Neural progenitor cell (in vitro differentiated cells): ENCODE measurements around the gene BLOC1S4. TPM values are rescaled to one million over a fixed set of nuclear protein-coding genes. Genes with fewer than 3 reads are reported as not detected.
A peak's percentile ranks its signal among the peaks of the same experiment; 100 is the strongest.

Source experiments
- DNase-seq: peaks from one replicate; pipeline ENCODE4 v3.0.0-alpha.2; 2016; ENCODE audit warnings: low spot score
- H2AFZ ChIP-seq: fragments of 200-600 bp; sonication (generic); replicated peaks from 2 replicates; pipeline ENCODE4 v1.6.1; 2016; ENCODE audit warnings: antibody characterized with exemption
- H3F3A ChIP-seq: fragments of 200-600 bp; sonication (generic); 2 replicates; pipeline ENCODE4 v1.6.1; 2016; ENCODE audit warnings: antibody characterized with exemption, low read depth
- H3K27ac ChIP-seq: fragments of 200-600 bp; sonication (generic); 2 replicates; pipeline ENCODE4 v1.5.1; 2016; ENCODE audit warnings: mild to moderate bottlenecking
- H3K27me3 ChIP-seq: fragments of 200-600 bp; sonication (generic); 2 replicates; pipeline ENCODE4 v1.6.1; 2016; ENCODE audit warnings: mild to moderate bottlenecking, moderate library complexity
- H3K36me3 ChIP-seq: fragments of 200-600 bp; sonication (generic); 2 replicates; pipeline ENCODE4 v1.5.1; 2016
- H3K4me1 ChIP-seq: fragments of 200-600 bp; sonication (generic); 2 replicates; pipeline ENCODE4 v1.6.1; 2016; ENCODE audit warnings: mixed run types
- H3K4me2 ChIP-seq: fragments of 200-600 bp; sonication (generic); 2 replicates; pipeline ENCODE4 v1.6.1; 2016
- H3K4me3 ChIP-seq: fragments of 200-600 bp; sonication (generic); 2 replicates; pipeline ENCODE4 v1.5.1; 2016
- H3K79me2 ChIP-seq: fragments of 200-600 bp; sonication (generic); 2 replicates; pipeline ENCODE4 v1.6.1; 2016; ENCODE audit warnings: low read depth
- H3K9ac ChIP-seq: fragments of 200-600 bp; sonication (generic); 2 replicates; pipeline ENCODE4 v1.6.1; 2016
- H3K9me3 ChIP-seq: fragments of 200-600 bp; sonication (generic); 2 replicates; pipeline ENCODE4 v1.5.1; 2016; ENCODE audit warnings: low read depth
- H4K20me1 ChIP-seq: fragments of 200-600 bp; sonication (generic); 2 replicates; pipeline ENCODE4 v1.6.1; 2016; ENCODE audit warnings: low read depth
- H3K27ac Mint-ChIP-seq: 3 replicates; pipeline ENCODE4 v1.8.0; 2021; ENCODE audit warnings: mixed read lengths
- H3K27me3 Mint-ChIP-seq: 2 replicates; pipeline ENCODE4 v1.8.0; 2022; ENCODE audit warnings: low read depth, mild to moderate bottlenecking, inconsistent platforms, moderate library complexity, mixed read lengths; ENCODE audit not compliant: insufficient read depth
- H3K36me3 Mint-ChIP-seq: 3 replicates; pipeline ENCODE4 v1.8.0; 2021; ENCODE audit warnings: mixed read lengths
- H3K4me1 Mint-ChIP-seq: 3 replicates; pipeline ENCODE4 v1.8.0; 2021; ENCODE audit warnings: mixed read lengths
- H3K4me3 Mint-ChIP-seq: 3 replicates; pipeline ENCODE4 v1.8.0; 2021; ENCODE audit warnings: mild to moderate bottlenecking, moderate library complexity, mixed read lengths
- H3K9me3 Mint-ChIP-seq: 3 replicates; pipeline ENCODE4 v1.8.0; 2020; ENCODE audit warnings: mixed read lengths
- CTCF ChIP-seq: fragments of 200-600 bp; sonication (generic); IDR thresholded peaks from 2 replicates; pipeline ENCODE4 v1.5.1; 2017; ENCODE audit warnings: antibody characterized with exemption, mild to moderate bottlenecking
- EZH2 ChIP-seq: fragments of 200-600 bp; sonication (generic); IDR thresholded peaks from 2 replicates; pipeline ENCODE4 v1.6.1; 2017; ENCODE audit warnings: antibody characterized with exemption, mild to moderate bottlenecking, moderate library complexity
- EZH2phosphoT487 ChIP-seq: fragments of 200-600 bp; sonication (generic); IDR thresholded peaks from 2 replicates; pipeline ENCODE4 v1.6.1; 2017; ENCODE audit warnings: antibody characterized with exemption
- total RNA-seq: library from RNA; depleted of rRNA; stranded (reverse); fragments of >200 nt; gene quantifications from 2 replicates; pipeline ENCODE4 v1.2.3, GENCODE V29; 2015; ENCODE audit warnings: low replicate concordance

The BLOC1S4 gene
- total RNA-seq, 1 donor from 2014 or later, result 10.5 TPM

GRCh38 chr4:6752486-6752829 lies 36.5 kb downstream of the BLOC1S4 start:
- Histone ChIP-seq H4K20me1 (no peaks in the 10 kb centered on the region), H3K4me3 (no peak overlapping the region), H3K4me2 (no peak overlapping the region), H3F3A (peaks cover 14% of the 10 kb centered on the region), H3K79me2 (no peaks in the 10 kb centered on the region), H3K27ac (no peak overlapping the region), H3K9me3 (no peaks in the 10 kb centered on the region), H3K4me1 (peaks cover 13% of the 10 kb centered on the region), H3K9ac (no peak overlapping the region), H3K27me3 (no peaks in the 10 kb centered on the region), H2AFZ (no peak overlapping the region), H3K36me3 (no peaks in the 10 kb centered on the region)
- Mint-ChIP-seq H3K9me3 (no peaks in the 10 kb centered on the region), H3K36me3 (no peaks in the 10 kb centered on the region), H3K27me3 (peaks cover 15% of the 10 kb centered on the region), H3K27ac (no peak overlapping the region), H3K4me1 (peaks cover 24% of the 10 kb centered on the region), H3K4me3 (no peak overlapping the region)
- DNase-seq, result no peak
- TF ChIP-seq CTCF, result no peak
- no peak for TF ChIP-seq EZH2phosphoT487
- no peak for TF ChIP-seq EZH2

- no peak for TF ChIP-seq EZH2
- no peak for TF ChIP-seq CTCF
- TF ChIP-seq EZH2phosphoT487, result no peak
- Mint-ChIP-seq H3K27me3 (peaks cover 13% of the 10 kb centered on the region), H3K4me1 (peaks cover 24% of the 10 kb centered on the region), H3K27ac (no peak overlapping the region), H3K36me3 (no peaks in the 10 kb centered on the region), H3K9me3 (no peaks in the 10 kb centered on the region), H3K4me3 (no peak overlapping the region)
- no peaks in the 10 kb centered on the region for H4K20me1 ChIP-seq
- no peaks in the 10 kb centered on the region for H3K36me3 ChIP-seq
- peak overlapping the region; percentile 61 for H3K4me2 ChIP-seq
- no peak overlapping the region for H3K27ac ChIP-seq
- peak overlapping the region; percentile 80 for H2AFZ ChIP-seq
- H3K27me3 ChIP-seq, result no peaks in the 10 kb centered on the region
- H3K79me2 ChIP-seq, result no peaks in the 10 kb centered on the region
- peaks cover 14% of the 10 kb centered on the region for H3F3A ChIP-seq
- H3K4me1 ChIP-seq, result peaks cover 13% of the 10 kb centered on the region
- H3K9me3 ChIP-seq, result no peaks in the 10 kb centered on the region
- no peak overlapping the region for H3K9ac ChIP-seq
- H3K4me3 ChIP-seq, result no peak overlapping the region
- DNase-seq, result peak; percentile 61
These were observed 37.2 kb downstream of the BLOC1S4 start for GRCh38 chr4:6753103-6753560.

- Histone ChIP-seq H4K20me1 (no peaks in the 10 kb centered on the region), H3K79me2 (no peaks in the 10 kb centered on the region), H3F3A (peaks cover 14% of the 10 kb centered on the region), H3K4me3 (no peak overlapping the region), H2AFZ (no peak overlapping the region), H3K36me3 (no peaks in the 10 kb centered on the region), H3K4me2 (no peak overlapping the region), H3K4me1 (peaks cover 18% of the 10 kb centered on the region), H3K27me3 (no peaks in the 10 kb centered on the region), H3K9me3 (no peaks in the 10 kb centered on the region), H3K27ac (no peak overlapping the region), H3K9ac (no peak overlapping the region)
- no peak for DNase-seq
- peaks cover 13% of the 10 kb centered on the region for H3K27me3 Mint-ChIP-seq
- TF ChIP-seq EZH2phosphoT487, result no peak
- no peak for TF ChIP-seq CTCF
- TF ChIP-seq EZH2, result no peak
- no peaks in the 10 kb centered on the region for H3K9me3 Mint-ChIP-seq
- H3K36me3 Mint-ChIP-seq, result no peaks in the 10 kb centered on the region
- no peak overlapping the region for H3K4me3 Mint-ChIP-seq
- H3K27ac Mint-ChIP-seq, result no peak overlapping the region
- peaks cover 24% of the 10 kb centered on the region for H3K4me1 Mint-ChIP-seq
These were observed 37.9 kb downstream of the BLOC1S4 start for GRCh38 chr4:6753891-6754290.
